Activated CD8-positive, alpha-beta memory T cell treated with anti-CD3 and anti-CD28 coated beads for 1 hour (primary cell): Measurements from ENCODE around the gene DNAH11.
"Not testable (repeated sequence)": the region's sequence is repeated elsewhere in the genome, so short reads cannot be mapped to it uniquely, and the experiment has no call there.

Experiments
- DNase-seq, 2 donors: peaks; one replicate each; pipeline ENCODE4 v3.0.0-alpha.2; 2020; ENCODE audit warnings: low read depth in 1 of 2; ENCODE audit errors: extremely low read depth in 1 of 2

DNAH11 gene

DNA sequence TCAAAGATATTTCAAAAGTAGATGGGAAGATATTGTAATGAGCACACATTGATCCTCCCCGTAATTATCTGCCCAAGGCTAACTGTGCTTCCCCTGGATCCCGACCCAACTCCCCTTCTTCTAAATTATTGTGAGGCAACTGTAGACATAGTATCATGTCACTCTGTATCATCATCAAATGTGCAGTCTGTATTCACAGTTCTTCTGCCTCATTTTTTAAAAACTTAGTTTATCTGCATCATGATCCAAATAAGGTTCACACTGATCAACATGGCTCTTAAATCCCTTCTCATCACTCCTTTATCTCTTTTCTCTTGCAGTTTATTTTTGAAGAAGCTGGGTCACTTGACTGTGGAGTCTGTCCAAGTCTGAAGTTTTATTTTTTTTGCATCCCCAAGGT is 375.4 kb downstream of the DNAH11 start:
- no peak for DNase-seq

DNA sequence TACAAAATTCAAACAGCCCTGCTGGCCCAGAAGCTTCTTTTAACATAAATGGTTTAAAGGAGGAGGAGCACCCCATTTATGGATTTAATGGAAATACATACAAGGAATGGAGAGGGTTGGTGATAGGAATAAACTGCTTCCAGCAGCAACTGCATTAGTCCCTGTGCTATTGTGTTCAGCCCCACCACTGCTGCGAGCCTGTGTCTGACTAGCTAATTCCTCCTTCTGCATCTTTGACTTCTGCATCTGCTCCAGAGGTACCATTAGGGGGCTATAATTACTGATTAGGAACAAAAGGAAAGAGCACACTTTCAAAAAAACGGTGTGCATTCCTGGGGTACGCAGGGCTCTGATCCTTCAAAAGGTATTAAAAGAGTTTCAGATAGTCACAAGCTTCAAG is 378.1 kb downstream of the DNAH11 start:
- no peak for DNase-seq

DNA sequence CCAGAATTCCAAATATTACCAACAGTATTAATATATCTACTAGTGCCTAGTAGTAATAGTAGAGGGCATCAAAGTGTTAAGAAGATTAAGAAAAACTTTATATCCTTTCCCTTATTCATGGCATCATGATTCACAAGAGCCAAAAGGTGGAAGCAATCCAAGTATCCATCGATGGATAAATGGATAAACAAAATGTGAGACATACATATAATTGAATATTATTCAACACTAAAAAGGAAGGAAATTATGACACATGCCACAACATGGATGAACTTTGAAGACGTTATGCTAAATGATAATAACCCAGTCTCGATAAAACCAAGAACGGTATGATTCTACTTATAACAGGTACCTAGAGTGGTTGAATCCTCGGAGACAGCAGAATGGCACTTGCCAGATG is 379.8 kb downstream of the DNAH11 start:
- DNase-seq = no peak

DNA sequence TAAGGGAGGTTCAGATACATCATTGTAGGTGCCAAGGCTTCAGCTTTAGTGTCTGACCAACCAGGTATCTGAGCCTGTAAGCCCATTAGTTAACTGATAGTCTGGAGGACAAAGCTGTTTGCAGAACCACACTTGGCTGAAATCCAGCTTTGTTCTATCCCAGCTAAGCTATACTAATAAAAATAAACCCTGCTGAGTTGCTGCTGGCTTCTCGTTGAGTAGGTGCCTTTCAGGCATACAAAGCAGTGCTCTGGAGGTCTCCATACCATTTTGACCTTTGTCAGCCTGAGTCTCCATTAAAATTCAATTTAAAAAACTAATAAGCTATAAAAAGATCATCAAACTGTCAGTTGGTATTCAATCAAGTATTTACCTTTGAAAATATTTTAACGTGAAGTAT is 380.8 kb downstream of the DNAH11 start:
- no peak for DNase-seq

DNA sequence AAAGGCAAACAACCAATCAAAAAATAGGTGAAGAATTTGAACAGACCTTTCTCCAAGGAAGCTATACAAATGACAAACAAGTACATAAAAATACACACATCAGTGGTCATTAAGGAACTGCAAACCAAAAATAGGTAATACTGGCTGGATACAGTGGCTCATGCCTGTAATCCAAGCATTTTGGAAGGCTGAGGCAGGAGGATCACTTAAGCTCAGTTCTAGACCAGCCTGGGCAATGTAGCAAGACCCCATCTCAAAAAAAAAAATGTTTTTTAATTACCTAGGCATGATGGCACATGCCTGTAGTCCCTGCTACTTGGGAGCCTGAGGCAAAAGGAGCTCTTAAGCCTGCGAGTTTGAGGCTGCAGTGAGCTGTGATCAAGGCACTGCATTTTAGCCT is 383.6 kb downstream of the DNAH11 start:
- no peak for DNase-seq

DNA sequence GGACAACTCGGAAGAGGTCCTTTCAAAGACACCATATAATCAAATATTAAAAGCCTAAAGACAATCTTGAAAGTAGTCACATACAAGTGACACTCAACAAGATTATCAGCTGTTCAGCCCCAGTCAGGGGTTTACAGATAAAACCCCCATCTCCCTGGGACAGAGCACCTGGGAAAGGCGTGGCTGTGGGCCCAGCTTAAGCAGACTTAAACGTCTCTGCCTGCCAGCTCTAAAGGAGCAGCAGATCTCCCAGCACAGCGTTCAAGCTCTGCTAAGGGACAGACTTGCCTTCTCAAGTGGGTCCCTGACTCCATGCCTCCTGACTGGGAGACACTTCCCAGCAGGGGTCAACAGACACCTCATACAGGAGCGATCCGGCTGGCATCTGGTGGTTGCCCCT is 384.9 kb downstream of the DNAH11 start:
- no peak for DNase-seq

DNA sequence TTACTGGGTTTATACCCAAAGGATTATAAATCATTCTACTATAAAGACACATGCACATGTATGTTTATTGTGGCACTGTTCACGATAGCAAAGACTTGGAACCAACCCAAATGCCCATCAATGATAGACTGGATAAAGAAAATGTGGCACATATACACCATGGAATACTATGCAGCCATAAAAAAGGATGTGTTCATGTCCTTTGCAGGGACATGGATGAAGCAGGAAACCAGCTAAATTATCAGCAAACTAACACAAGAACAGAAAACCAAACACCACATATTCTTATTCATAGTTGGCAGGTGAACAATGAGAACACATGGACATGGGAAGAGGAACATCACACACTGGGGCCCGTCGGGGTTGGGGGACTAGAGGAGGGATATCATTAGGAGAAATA is 390.5 kb downstream of the DNAH11 start:
- DNase-seq = not testable (repeated sequence)

DNA sequence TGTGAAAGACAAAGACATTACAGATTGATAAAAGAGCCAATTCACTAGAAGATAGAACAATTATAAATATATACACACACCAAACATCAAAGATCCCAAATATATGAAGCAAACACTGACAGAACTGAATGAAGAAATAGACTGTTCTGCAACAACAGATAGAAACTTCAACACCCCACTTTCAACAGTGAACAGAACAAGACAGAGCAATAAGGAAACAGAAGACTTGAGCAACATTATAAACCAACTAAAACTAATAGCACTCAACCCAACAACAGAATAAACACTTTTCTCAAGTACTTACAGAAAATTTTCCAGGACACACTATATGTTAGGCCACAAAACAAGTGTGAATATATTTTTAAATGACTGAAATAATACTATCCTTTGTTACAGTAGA is 392.0 kb downstream of the DNAH11 start:
- no peak for DNase-seq

DNA sequence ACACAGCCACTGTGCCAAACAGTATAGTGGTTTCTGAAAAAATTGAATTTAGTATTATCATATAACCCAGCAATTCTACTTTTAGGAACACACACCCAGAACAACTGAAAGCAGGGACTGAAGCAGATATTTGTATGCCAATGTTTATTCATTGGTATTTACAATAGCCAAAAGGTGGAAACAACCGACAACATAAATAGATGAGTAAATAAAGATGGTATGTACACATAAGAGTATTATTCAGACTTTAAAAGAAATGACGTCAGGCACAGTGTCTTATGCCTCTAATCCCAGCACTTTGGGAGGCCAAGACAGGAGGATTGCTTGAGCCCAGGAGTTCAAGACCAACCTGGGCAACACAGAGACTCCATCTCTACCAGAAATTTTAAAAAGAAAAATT is 395.6 kb downstream of the DNAH11 start:
- no peak for DNase-seq

DNA sequence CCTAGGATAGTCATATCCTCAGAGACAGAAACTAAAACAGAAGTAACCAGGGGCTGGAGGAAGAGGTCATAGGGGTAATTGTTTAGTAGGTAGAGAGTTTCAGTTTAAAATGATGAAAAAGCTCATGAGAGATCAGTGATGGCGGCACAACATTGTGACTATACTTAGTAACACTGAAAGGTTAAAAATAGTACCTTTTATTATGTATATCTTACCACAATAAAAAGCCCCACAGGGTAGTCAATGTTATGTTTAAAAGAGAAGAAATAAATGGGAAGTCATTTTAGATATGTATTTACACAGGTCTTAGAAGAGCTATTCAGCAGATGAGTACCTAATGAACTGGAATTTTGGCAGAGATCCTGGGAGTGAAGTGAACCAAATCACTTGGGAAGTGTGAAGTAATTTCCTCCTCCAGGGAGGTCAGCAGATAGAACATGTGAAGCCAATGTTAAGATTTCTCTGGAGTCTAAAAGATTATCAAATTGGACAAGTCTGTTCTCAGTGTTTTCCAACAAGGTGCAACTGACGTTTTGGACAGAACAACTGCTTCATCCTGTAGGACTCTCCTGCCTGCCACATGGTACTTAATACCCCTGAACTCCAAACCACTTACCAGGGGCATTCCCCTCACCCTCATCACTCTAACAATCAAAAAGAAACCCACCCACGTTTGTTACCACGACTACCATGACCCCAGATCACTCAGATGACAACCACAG is 396.5 kb downstream of the DNAH11 start:
- DNase-seq = no peak

DNA sequence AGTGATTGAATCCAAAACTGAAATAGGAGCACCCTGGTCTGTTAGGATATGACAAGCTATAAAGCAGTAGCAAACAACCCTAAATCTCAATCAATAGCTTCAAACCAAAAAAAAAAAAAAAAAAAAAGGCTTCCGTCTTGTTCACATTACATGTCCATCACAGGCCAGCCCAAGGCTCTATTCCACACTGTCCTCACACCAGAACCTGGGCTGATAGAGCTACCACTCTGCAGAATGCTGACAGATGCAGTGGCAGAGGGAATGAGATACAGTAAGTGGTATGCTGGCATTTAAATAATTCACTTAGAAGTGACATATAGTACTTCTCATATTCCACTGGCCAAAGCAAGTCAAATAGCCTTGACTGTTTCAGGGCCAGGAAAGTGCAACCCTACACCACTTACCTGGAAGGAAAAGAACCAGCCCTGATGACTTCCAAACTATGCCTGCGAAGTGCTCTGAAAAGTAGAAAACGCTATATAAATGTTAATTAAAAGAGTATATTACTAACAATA is 397.1 kb downstream of the DNAH11 start:
- no peak for DNase-seq

DNA sequence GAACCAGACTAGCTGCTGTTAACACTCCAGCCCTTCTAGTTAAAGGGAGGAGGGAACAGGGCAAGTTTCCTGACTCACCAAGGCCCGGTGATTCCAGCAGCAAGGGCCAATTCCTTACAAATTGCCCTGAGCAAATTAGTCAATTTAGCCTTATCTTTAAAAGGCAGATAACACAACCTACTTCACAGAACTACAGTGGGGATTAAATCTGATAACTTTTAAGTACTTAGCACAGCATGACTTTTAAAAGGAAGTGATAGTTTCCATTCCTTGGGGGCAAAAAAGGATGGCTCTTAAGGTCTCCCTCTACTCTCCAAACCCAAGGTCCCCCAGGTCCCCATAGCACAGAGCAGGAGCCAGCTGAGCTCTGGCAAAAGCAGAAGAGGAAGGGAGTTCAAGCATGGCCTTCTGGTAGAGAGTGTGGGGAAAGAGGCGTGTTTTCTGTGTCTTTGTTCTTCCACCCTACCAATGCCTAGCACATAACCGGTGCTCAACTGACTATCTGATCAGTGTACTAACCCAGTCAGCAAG is 398.8 kb downstream of the DNAH11 start:
- no peak for DNase-seq

DNA sequence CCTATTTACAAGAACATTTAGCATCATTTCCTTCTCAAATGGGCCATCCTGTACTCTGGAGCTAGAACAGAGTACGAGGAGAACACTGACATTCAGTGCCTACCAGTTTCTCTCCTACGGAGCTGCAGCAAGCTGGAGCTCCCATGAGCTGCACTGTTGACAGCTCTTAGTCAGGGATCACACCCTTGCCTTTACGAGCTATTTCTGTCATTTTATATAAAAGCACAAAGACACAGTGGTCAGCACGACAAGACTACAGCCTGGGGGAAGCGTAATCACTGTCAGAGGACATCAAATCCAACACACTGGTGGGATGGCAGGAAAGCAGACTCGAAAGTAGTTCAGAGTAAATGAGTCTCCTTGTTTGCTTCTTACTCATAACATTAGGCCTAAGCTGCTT is 400.1 kb downstream of the DNAH11 start:
- no peak for DNase-seq

DNA sequence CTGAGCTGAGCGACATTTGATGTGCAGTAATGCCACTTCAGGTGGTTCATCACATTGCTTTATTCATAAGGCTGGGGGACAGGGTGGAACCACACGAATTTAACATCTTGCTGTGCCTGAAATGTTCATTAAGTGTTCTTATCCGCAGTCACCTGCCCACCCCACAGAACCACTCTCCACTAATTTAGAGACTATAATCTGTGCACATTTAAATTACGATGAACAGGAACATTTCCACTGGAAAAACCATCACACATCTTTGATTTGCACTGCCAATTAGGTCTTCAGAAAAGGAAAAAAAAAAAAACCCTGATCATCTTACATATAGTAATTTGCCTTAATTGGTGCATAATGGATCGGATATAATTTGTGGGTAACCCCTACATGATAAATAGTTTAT is 400.6 kb downstream of the DNAH11 start:
- no peak for DNase-seq

DNA sequence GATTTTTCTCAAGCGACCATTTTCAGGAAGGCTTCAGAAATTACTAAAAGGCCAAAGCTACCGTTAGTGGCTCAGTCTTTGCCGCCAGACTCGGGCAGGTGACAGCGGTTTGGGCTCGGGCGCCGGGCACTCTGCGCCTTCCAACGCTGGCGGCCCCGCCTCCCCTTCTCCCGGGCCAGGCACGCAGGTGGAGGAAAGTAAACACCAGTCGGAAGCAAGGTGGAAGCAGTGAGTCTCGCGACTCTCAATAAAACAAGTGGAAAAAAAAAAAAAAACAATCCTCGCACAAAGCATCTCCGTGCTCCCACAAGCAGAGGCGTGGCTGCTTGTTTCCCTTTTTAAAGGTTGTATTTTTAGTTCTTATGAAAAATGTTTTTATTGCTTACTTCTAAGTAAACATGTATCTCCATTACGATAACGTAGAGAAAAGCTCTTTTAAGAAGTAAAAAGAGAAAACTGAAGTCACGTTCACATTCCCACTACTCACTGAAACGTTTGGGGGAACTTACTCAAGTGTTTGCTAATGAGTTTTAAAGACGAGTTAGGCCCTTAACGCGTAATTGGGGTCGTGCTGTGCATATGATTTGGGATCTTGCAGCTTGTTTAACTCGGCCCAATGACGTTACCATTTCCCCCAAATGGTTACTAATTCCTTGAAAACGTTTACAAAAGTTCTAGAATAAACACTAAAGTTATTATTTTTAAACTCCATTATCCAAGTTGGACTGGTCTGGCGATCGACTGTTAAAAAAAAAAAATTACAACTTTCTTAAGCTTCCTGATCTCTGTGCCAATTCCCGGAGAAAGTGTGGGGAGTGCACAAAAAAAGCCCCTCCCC is 402.0 kb downstream of the DNAH11 start:
- peak in 1 of 2 donors; percentile 11 for DNase-seq

DNA sequence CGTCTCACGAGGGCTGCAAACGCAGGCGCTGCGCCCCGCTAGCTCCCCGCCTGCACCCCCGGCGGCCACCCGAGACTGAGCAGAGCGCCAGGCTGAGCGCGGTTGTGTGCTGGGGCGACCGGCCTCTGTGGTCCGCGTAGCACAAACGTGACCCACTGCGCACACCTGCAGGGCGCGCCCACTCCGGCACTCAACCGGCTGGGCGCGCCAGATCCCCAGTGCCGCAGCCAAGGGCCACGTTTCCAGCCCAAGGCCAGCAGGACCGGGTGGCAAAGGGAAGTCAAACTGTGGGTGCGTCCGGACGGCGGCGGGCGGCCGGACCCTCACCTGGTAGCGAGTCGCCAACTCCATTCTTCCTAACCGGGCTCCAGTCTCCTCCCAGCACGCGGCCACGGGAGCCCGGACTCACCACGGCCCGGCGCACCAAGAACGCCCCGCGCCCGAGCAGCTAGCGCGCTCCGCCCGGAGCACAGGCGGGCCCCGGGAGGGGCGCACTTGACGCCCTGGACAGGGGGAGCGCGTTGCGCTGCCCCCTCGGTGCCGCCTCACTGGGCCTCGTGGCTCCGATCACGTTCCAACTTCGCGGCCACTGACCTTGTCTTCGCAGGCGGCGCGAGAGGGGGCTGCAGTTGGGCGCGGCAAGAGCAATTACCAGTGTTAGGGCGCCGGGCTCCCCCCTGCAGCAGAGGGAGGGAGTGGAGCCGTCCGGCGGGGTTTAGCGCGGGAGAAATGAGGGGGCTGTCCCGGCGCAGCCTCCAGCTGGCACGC is 402.8 kb downstream of the DNAH11 start, which contains the start of gene CDCA7L:
Gene CDCA7L (minus strand): TSS at position 446 of the 768 bp plus-strand sequence. CDS start 95 bp downstream, at position 351.
- DNase-seq = peak; percentile 11 to 28

DNA sequence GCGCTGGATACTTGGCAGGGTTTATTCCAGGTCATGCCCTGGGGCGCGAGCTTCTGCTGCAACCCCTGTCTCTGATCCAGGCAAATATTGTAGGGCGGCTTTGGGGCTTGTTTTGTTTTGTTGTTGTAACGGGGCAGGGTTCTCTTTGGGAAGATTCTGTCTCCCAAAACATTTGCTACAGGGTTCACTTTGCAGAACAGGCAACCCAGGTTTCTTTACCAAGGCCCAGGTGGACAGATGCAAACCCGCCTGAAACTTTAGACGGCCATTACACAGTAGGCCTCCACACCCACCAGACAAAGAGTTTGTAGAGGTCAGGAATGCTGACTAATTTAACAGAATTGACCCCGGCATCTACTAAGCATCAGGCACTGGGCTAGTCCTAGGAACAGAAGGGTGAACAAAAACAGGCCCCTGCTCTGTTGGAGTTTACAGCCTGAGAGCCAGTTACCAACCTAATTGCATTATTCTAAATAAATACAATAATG is 403.4 kb downstream of the DNAH11 start:
- no peak for DNase-seq

DNA sequence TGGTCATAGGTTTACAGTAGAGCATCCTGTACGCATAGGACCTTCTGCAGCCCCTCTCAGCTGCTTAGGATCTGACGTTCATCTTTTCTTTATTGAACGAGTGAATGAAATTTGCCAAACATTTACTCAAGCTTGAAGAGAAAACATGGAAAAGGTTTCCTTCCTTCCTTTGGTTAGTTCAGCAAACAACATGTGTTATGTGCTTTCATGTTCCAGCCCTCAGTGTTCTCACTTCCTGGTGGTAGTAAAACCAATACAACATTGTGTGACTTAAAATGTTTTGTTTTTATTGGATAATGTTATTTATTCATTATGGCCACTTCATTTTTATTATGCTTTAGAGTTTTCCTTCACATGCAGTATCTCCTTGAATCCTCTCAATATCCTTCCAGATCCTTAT is 404.2 kb downstream of the DNAH11 start:
- no peak for DNase-seq

DNA sequence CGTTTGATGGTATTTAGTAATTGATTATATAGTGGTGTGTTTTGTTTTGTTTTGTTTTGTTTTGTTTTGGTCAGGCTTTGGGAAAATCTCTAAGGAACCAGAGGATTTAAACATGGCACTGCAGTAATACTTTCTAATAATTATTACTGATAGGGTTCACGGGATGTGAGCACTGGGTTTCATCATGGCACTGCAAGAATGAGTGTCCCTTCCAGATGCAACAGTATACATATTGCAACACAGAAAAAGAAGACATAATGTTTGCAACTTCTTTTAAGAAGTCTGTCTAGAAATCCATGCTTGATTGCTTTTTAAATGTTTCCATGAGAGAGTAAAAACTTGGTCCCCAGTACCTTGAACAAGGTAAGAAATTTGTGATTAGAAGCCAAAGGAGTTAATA is 405.1 kb downstream of the DNAH11 start:
- DNase-seq = no peak

DNA sequence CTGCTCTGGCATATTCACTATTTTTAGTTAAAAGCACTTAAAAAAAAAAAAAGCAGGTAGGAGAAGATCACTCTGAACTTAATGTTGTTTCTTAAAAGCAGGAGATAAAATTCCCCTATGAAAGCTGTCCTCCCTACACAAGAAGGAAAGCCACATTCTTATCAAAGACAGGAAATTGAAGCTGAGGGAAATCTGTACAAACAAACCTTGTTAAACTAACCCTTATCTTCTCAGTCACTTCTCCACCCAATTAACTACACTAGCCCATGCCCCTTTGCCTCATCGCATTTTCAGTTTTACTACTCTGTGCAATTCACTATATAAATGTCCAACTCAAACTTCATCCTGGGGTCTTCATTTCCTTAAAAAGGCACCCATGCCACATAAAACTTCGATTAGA is 405.5 kb downstream of the DNAH11 start:
- no peak for DNase-seq
